HG02943 (cell line): ENCODE measurements around the gene ST3GAL4.

Experiments
- ATAC-seq: cut with Tn5 transposase; IDR thresholded peaks from one replicate; pipeline ENCODE4 v1.9.1; 2021; ENCODE audit warnings: mild to moderate bottlenecking, low read depth, moderate library complexity; ENCODE audit not compliant: unreplicated experiment

The ST3GAL4 gene

DNA sequence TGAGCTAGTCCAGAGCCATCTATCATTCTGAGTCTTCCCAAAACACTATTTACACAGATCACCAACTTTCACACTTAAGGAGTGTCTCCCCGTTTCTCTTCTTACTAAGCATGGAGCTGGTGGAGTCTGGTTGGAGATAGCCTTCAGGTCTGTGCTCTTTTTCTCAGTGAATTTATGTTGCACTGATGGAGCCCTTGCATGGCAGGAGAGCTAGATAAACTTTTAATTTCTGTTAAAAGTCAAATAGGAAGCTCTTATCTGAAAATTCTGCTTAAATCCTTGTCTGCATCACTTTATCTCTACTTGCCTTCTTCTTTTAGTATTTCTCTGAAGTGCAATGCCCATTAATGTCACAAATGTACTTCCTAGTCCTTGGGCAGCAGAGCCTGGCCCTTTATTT lies 63.4 kb downstream of the ST3GAL4 start:
- ATAC-seq: no peak

DNA sequence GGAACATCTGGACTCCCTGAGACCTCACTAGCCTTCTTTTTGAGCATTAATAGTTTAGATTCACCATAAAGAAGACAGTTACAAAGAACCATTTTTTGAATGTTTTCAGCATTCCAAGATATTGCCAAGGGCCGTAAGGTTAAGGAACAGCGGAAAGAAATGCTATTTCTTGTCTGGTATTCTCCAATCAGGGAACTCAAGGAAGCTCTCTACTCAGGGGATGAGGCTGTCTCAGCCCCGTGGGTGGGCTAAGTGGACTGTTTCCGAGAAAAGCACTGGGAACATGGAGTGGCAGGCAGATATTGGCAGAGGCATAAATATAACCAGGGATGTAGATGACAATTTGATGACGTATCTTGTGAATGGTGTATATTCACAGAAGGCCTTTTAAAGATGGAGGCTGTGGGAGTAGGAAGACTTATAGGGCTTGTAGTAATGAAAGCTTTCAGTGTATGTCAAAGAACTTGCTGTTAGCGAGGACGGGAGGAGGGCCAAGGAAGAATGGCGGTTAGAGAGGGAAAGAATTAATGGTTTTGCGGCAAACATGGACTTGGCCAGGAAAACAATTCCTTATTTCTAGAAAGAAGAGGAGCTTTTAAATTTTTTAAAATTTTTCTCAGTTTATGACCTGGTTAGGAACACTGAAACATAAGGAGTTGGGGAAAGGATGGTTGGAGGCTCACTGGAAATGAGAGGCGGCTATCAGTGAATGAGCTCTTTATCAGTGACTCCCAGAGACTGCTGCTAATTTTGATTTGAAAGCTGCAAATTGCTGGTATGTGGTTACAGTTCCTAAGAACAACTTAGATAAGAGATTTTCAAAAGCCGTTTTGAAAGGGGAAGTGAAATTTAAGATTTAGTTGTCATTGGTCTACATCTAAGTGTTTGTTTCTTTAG lies 64.6 kb downstream of the ST3GAL4 start:
- peak; percentile 60 for ATAC-seq

DNA sequence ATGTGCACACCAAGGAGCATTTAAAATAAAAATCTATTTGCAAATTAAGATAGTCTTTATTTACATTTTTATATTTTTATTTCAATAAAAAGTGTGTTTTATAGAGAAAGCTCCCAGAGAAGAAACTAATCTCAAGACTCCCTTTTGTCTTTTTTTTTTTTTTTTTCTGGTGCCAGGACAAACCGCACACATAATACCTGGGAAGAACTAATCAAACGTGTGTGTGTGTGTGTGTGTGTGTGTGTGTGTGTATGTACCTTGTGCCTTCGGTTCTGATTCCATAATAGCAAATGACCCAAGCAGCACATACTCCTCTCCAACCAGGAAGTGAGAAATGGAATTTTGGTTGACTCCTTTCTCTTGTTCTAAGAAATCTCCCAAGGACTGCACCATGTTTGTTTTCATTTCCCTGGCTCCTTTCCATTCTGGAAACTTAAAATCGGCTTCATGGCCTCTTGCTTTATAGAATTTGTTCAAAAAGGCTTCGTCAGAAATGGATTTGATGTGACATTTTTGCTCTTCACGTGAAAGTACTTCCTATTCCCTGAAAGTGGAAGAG lies 65.3 kb downstream of the ST3GAL4 start:
- ATAC-seq: no peak

DNA sequence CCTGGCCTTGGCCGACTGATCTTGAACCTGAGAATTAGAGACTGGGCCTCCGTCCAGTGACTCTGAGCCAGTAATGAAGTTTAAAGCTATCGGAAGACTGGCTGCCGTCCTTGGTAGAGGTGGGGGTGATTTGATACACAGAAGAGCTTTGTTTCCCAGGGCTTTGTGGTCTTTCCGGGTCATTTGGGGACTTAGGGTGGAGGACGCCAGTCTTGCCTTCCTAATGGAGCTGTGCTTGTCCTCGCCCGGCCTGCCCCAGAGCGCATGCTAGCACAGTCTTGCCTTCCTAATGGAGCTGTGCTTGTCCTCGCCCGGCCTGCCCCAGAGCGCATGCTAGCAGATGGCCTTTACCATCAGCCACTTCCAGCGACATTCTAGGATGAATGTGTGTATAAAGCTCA lies 65.8 kb downstream of the ST3GAL4 start:
- no peak for ATAC-seq

DNA sequence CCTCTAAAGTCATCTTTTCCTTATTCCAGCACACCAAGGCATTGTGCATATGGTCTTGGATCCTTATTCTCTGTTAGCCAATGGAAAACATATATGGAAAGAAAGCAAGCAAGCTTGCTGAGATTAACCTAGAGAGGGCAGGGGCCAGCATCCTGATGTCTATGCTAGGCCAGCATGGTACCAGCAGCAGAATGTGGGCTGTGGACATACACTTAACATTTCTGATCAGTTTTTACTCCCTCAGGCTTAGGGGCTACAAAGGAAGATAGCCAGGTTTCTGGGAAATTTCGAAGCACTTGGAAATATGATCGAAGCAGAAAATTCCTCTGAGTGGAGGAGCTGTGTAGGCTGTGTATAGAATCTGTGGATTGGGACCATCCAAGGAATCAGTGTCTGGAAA lies 67.0 kb downstream of the ST3GAL4 start:
- ATAC-seq: no peak

DNA sequence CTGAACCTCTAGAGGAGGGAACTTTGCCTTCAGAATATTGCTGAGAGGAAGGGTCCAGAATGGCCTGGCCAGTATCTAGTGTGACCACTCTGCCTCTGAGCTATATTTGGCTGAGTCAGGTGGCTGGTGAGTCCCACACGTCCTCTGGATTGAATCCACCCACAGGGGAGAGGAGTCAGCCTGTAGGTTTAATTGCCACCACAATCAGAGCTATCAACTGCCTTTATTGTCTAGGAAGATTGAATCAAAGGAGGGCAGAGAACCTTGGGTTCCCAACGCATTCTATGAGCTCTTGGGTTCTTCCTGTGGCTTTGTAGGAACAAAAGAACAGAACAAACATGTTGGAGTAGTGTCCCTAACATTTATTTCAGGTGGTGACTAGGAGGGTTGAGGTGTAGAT lies 67.7 kb downstream of the ST3GAL4 start:
- no peak for ATAC-seq

DNA sequence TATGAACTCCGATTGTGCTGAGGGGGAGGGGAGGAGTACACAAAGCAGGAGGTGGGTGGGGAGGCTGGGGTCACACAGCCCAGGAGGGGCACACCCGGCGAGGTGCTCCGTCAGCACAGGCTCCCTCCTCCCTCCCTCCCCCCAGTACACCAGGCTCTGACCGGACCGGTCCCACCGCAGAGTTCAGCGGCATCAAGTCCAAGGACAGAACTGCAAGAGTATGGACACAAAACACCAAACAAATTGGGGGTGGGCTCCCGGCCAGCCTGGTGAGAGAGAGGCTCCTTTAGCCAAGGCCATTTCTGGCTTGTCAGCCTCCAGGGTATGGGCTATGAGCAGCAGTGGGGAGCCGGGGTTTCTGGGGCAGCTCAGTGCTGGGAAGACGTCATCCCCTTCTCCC lies 68.3 kb downstream of the ST3GAL4 start:
- ATAC-seq: no peak

DNA sequence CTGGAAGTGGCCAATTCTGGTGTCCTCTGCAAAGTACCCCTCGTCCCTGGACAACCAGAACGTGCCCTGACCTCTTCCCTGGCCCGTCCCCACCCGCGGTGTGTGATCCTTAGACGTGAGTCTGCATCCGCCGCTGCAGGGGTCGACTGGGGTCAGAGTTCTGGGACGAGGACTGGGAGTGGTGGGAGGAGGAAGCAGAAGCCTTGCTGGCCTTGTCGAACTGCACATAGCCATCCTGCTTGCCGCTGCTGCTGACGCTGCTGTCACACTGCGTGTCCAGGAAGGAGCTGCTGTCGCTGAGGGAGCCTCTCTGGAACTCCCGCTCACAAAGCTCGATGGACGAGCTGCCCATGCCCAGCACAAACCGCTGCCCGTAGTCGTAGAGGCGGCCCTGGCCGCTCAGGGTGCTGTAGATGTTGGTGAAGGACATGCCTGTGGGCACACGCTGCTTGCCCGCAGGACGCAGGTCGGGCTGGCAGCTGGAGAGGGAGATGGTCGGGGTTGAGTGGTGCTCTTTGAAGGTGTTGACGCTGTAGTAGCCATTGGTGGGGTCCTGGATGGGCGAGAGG lies 69.1 kb downstream of the ST3GAL4 start:
- ATAC-seq: no peak

DNA sequence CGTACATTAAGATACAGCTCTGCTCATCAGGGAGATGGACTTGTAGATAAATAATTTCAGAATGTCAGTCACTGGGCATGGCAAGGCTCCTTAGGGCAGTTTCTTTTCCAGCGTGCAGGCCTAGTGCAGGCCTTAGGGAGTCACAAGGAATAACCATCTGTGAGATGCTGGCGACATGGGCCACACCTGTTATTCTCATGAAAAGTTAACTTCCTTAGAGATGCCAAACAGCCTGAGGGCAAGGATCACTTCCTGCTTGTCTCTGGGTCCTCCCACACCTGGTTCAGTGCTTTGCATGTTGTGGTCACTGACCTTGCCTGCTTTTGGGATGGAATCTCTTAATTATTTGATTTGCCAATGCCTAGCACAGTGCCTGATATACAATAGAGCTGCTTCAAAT lies 70.6 kb downstream of the ST3GAL4 start:
- no peak for ATAC-seq

DNA sequence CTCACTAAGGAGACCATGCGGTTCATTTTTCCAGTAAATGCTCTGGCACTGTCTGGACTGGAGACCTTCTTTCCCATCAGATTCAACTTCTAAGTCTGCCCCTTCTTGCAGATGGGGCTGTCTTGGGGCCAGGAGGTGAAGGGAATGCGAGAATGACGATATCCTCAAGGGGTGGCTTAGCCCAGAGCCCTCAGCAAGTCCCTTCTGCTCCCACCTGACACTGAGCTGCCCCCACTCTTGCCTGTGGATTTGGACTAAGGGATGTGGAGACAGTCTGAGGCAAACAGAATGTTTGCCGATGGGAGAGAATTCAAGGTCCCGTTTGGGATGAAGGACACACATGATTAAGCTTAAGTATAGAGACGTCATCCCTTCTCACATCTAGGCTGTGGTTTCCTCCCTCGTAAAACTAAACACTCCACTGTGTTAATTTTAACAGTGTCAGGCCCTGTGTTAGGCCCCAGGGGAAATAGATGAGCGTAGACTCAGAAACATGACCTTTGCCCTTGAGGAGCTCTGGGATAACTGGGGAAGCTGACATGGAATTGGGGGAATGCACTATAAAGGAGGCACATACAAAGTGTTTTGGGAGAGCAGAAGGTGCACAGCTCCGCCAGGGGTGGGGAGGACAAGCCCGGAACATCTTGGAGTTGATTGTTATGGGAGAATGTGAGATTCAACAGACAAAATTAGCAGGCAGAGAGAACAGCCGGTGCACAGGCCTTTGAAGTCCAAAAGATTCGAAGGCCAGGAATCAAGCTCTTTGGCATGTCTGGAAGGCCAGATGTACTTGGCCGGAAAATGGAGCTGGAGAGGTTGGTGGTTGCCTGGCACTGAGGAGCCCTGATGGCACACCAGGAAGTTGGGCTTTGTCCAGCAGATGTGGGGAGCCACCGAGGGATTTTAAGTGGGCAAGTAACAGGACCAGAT lies 71.6 kb downstream of the ST3GAL4 start:
- ATAC-seq: peak; percentile 70

DNA sequence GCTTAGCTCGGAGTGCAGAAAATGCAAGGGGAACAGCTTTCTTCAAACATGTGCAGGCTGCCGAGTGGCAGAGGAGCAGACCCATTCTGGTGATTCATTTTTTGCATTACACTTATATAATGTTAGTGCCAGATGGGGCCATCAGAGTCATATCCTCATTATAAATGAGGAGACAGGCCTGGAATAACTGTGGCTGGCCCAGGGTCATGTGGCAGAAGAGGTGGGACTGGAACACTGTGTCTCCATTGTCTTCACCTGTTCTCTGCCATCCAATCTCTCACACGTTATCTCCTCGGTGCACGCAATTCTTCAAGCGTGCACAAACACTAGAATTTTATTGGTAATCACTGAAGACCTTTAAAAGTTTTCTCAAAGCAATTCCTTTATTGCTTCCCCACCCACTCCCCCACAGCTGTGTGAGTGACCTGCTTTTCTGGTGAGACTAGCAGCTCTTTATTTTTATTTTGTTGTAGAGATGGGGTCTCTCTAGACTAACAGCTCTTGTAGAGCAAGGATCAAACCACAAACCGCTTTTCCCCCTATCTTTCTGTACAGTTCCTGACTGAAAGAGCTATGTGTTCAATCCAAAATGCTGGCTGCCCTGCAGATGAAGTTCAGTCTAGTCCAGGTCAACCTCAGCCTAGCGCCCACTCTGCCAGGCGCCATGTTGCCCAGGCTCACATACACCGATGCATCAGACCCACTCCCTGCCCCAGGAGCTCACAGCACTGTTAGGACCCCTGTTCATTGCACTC lies 75.3 kb downstream of the ST3GAL4 start:
- no peak for ATAC-seq

DNA sequence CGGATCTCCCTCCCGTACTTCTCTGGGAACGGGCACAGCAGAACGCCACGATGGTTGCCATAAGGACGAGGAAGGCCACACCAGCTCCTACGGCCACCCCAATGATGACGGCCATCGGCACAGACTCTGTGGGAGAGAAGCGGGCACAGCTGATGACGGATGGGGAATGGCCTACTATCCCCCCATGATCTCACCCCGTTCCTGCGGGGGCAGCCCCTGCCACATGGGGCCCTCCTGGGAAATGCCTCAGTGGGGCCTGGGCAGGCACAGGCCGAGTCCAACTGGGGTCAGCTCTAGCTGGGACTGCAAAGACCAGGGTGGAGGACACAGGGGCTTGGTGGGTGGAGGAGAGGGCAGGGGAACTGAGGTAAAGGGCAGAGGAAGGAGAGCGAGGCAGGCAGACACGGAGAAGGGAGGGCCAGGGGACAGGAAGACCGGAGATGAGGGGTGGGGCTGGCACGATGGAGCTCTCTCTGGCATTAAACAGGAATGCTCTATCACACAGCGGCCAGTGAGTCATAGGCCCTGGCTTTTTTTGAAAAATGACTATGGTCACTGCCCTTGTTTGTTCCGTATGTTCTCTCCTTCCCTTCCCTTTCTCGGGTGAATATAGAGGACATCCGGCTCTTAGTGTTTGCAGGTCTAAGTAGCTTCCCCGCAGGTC lies 76.0 kb downstream of the ST3GAL4 start:
- no peak for ATAC-seq

DNA sequence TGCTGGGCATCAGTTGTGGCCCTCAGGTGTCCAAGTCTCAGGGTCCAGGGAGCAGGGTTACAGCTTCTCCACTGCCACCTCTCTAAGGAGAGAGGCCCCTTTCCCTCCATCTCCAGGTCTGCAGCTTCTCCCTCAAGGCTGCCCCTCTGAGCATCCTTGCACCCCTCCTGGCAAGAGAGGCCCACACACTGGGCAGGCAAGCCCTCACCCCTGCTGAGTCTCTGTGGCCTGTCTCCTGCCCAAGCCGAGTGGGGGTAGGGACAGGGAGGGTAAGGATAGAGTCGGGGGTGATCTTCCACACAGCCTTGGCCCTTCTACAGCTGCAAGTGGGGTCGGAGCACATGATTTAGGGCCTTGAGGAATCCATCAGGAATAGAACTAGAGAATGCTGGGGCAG lies 76.6 kb downstream of the ST3GAL4 start:
- no peak for ATAC-seq

DNA sequence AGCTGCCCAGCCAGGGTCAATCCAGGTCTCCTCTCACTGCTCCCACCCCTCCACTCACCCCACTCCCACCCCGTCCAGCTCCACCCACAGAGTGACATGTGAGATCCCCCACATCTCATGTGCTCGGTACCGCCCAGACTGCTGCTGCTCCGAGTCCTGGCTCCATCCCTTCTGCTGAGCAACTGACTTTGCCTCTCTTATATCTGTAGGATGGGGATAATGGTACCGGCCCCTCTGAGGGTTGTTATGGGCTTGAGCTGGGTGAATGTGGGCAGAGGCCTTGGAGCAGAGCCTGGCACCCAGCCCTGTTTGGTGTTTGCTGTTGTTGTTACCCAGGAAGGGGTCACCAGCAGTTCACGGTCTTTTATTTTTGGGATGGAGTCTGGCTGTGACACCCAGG lies 77.0 kb downstream of the ST3GAL4 start:
- ATAC-seq: no peak

DNA sequence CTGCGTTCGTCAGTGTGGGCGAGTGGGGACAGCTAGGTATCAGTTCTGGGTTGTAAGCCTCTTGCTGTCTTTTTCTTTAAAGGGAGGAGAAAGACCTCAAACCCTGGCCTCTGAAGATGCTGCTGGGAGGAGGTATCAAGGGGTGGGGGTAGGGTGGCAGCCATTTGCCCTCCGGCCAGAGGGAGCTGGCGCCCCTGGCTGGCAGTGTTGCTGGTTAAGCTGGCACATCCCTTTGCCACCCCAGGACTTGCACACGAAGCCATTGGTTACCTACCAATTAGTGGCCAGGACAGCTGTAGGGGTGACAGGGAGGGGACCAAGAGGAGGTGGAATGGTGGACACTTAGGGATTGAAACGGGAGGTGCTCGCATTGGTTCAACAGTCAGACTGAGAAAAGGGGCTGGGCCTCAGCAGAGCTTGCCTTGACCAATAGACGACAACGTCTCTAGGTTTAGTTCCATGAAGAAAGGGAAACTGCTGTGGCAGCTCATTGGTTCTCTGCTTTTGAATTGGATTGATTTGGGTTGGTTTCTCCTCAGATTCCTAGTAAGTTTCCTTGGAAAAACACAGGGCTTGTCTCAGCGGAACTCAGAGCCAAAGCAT lies 77.9 kb downstream of the ST3GAL4 start:
- ATAC-seq: no peak

DNA sequence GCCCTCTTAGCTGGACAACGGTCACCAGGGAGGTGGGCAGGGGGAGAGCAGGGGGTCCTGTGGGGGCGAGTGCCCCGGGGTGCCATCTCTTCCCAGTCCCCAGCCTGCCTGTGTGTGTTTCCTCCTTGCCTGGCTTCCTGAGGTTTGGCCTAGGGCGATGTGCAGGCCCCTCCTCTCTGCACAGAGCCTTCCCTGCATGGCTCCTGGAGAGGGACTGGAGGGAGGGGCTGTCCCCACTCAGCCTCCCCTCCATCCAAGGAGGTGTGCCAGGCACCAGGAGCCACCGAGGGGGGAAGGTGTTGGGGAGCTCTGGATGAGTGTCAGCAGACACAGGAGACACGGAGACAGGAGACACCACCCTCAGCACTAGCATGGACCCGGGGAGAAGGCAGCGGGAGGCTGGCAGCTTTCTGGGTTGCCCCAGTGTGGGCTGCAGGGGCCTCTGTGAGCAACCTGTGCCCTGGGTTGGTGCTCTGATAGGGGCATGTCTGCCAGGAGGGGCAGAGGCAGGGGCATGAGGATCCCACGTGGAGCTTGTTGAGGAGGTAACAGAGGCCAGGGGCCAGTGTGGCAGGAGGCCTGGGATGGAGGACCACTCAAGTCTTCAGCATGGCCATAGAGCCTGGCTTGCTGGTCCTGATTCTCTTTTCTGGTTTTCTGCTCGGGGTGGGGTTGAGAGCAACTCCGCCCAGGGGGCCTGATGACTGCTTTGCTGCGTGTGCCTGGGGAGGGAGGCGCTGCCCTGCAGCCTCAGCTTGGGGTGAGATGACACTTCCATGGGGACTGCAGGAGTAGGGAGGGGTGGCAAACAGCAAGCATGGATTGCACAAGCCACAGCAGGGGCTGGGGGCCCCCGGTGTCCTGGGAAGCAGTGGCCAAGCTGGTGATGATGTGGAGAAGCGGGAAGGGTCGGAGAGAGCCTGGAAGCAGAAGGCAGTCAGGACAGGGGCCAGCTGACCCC lies 78.8 kb downstream of the ST3GAL4 start:
- no peak for ATAC-seq

DNA sequence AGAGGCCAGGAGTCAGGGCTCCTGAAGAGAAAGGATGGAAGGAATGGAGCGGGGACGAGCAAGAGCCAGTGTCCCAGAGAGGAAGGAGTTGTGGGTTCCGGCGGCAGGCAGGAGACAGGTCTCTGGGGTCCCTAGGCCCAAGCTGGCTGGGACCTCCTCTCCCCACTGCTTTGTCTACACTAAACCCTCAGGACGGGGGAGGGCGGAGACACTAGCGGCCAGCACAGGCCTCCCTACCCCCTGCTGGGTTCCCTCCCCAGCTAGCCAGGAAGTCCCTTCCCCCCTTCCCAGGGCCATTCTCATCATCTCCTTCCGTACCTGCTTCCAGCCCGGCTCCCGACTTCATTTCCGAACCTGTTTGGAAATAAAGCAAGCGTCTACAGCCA lies 79.5 kb downstream of the ST3GAL4 start:
- ATAC-seq: no peak

DNA sequence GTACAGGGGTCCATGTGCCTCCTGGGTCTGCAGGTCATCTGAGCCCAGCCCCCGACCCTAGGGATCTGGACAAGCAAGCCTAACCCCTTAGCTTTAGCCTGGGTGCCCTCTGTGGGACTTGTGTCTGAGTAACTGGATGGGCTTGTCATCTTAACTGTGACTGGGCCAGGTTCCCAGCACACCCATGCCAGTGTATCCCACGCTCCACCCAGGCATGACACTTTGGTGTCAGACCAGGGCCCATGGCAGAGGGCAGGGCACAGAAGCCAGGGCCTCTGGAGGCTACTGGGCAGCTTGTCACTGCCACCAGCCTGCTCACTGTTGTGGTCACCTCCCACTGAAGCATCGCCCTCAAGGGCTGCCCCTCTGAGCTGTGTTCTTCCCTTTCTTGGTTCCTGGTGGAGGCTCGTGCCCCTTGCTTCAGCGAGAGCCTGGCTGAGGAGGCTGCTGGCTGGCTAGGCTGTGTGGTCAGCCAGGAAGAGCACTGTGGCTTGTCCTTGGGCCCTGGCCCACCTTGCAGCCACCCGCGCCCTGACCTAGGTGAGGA lies 80.8 kb downstream of the ST3GAL4 start:
- no peak for ATAC-seq
